ENCODE results near the gene NSF. TPM values are rescaled to one million over a fixed set of nuclear protein-coding genes. Genes with fewer than 3 reads are reported as not detected.
A peak's percentile ranks its signal among the peaks of the same experiment; 100 is the strongest.

NSF gene
- total RNA-seq, 2 experiments from 2014 or later = 37.0 to 37.9 TPM

DNA sequence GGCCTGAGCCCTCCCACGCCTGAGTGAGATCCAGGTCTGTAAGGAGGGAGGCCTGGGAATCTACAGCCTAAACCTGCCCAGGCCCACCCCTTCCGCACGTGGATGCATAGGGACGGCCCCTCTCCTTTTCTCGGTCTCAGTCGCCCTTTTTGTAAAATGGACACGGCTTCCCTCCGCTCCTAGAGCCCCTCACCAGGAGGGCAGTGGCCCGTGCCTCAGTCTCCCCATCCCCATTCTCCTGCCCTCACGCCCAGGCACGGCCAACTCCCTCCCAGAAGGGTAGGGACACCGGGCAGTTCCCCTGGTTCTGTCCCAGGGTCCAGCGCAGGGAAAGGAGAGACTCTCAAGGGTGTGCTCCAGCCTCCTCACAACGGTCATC is 180.0 kb downstream of the NSF start:
- Mint-ChIP-seq H3K27me3 (peaks cover 48% of the 10 kb centered on the region), H3K9me3 (no peaks in the 10 kb centered on the region), H3K36me3 (no peaks in the 10 kb centered on the region), H3K4me1 (peaks cover 12% of the 10 kb centered on the region), H3K27ac (no peak overlapping the region), H3K4me3 (peak overlapping the region; percentile 55)
- no peak for DNase-seq

DNA sequence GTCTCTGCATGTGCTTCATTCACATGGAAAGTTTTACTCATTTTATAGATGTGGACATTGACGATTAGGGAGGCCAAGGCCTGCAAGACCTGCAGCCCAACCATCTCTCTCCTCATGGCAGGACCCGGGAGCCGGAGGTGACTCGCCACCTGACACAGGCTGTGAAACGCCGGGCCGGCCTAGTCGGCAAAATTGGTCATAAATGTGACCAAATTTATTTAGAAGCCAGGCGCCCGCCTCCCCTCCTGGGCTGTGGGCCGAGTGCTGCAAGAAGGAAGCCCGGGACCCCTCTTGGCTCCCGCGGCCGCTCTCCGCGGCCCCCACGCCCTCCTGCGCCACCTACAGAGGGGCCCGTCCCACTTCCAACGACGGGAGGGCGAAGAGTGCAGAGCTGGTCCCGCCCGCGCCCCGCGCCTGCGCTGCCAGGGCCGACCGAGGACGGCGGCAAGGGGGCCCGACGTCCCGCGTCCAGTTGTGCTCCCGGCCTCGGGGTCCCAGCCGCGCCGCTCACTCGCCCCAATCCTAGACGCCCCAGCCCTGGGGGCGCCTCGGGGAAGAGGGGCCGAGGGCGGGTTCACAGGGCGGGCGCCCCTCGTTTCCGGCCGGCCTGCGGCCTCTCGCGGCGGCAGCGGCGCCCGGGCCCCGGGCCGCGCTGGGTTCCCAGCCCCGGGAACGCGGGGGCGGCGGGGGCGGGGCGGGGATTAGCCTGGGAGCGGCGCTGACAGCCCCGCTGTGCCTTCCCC is 180.5 kb downstream of the NSF start:
- DNase-seq = peak; percentile 59
- Mint-ChIP-seq H3K4me1 (peaks cover 12% of the 10 kb centered on the region), H3K9me3 (no peaks in the 10 kb centered on the region), H3K4me3 (peak overlapping the region; percentile 55), H3K36me3 (no peaks in the 10 kb centered on the region), H3K27me3 (peaks cover 48% of the 10 kb centered on the region), H3K27ac (no peak overlapping the region)

DNA sequence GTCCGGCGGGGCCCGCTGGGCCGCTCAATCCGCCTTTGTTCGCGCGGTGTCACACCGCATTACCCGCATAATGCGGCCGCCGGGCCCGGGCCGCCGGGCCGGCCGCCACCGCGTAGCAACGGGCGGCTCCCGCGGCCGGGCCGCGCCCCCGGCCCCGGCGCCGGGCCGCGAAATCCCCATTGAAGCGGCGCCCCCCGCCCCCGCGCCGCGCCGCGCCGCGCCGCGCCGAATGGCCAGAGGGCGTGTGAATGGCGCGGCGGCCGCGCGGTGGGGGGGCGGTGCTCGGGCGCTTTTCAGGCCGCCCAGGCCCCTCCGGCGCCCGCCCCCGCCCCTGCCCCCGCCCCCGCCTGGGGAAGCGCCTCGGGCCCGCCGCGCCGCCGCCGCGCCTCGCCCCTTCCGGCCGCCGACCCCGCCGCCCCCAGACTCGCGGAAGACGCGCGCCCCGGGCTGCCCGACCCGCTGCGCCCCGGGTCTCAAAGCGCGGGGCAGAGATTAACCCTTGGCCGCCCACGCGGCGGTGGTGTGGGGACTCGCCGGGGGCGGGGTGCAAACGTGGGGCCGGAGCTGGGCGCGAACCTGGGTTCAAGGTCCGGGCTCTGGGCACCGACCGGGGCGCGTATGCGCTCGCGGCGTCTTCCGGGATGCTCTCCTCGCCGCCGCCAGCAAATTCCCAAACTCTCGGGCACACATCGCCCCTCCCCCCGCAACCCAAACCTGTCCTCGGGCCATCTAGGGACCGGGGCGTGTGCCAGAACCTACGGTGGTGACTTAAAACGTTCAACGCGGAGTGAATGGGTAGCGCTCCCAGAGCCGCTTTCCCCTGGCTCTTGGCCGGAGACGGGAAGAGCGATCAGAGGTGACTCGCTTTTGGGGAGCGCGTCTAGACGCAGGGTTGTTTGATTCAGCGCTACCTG is 181.3 kb downstream of the NSF start:
- Mint-ChIP-seq H3K27me3 (peaks cover 48% of the 10 kb centered on the region), H3K27ac (no peak overlapping the region), H3K9me3 (no peaks in the 10 kb centered on the region), H3K36me3 (no peaks in the 10 kb centered on the region), H3K4me1 (peaks cover 12% of the 10 kb centered on the region), H3K4me3 (peak overlapping the region; percentile 65)
- DNase-seq = peak; percentile 33

DNA sequence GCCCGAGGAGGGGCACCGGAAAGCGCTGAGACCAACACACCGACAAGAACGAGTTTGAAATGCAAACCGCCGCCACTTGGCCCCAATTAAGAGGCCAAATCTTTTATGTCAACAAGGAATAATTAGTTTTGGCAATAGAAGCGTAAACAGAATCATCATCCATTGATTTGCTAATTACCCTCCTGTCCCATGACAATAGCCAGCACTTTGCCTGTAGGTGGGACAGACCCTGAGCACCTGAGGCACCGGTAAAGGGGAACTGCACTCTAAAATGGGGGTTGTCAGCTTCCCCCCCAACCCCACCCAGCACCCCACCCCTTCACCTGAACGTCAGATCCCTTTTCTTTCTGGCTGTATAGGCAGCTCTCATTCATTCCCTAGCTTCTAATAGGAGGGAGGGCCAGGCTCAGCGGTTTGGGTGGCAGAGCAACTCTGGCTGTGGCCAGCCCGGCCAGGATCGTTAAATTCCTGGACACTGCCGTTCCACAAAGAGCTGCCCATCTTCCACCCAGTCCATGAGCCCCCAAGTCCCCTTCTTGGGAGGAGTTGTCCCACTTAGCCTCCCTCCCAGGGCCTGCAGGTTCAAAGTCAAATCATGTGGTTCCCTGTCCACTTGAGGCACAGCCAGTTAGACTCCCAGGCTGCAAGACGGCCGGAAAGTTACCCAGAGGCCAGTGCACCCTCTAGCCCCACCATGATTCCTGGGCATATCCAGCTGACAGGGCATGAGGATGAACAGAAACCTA is 182.2 kb downstream of the NSF start:
- H3K4me1 Mint-ChIP-seq = peaks cover 12% of the 10 kb centered on the region
- no peak for DNase-seq
- H3K9me3 Mint-ChIP-seq = no peaks in the 10 kb centered on the region
- peaks cover 48% of the 10 kb centered on the region for H3K27me3 Mint-ChIP-seq
- H3K4me3 Mint-ChIP-seq = peak overlapping the region; percentile 65
- no peaks in the 10 kb centered on the region for H3K36me3 Mint-ChIP-seq
- no peak overlapping the region for H3K27ac Mint-ChIP-seq

DNA sequence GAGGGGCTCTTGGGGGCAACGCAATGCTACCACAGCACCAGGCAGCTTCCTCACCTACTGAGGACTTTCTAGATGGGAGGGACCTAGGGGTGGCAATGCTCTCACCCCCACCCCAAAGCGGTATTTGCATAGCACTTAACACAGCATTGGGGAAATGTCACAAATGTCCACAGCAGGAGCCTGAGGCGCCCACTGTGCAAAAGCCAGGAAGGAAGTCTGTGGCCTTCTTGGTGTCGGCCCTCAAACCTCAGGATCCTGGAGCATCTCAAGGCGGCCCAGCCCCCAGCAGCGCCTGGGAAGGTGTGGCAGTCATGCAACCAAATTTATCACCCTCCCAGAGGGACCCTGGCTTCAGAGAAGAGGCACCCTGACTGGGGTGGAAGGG is 182.7 kb downstream of the NSF start:
- no peaks in the 10 kb centered on the region for H3K9me3 Mint-ChIP-seq
- no peaks in the 10 kb centered on the region for H3K36me3 Mint-ChIP-seq
- no peak for DNase-seq
- H3K27ac Mint-ChIP-seq = no peak overlapping the region
- H3K4me3 Mint-ChIP-seq = no peak overlapping the region
- peaks cover 48% of the 10 kb centered on the region for H3K27me3 Mint-ChIP-seq
- H3K4me1 Mint-ChIP-seq = peaks cover 12% of the 10 kb centered on the region

GRCh38 chr17:46773676-46774075 is 183.2 kb downstream of the NSF start:
- no peak for DNase-seq
- no peaks in the 10 kb centered on the region for H3K36me3 Mint-ChIP-seq
- peaks cover 12% of the 10 kb centered on the region for H3K4me1 Mint-ChIP-seq
- H3K27me3 Mint-ChIP-seq = peaks cover 48% of the 10 kb centered on the region
- no peaks in the 10 kb centered on the region for H3K9me3 Mint-ChIP-seq
- H3K27ac Mint-ChIP-seq = no peak overlapping the region
- H3K4me3 Mint-ChIP-seq = no peak overlapping the region

DNA sequence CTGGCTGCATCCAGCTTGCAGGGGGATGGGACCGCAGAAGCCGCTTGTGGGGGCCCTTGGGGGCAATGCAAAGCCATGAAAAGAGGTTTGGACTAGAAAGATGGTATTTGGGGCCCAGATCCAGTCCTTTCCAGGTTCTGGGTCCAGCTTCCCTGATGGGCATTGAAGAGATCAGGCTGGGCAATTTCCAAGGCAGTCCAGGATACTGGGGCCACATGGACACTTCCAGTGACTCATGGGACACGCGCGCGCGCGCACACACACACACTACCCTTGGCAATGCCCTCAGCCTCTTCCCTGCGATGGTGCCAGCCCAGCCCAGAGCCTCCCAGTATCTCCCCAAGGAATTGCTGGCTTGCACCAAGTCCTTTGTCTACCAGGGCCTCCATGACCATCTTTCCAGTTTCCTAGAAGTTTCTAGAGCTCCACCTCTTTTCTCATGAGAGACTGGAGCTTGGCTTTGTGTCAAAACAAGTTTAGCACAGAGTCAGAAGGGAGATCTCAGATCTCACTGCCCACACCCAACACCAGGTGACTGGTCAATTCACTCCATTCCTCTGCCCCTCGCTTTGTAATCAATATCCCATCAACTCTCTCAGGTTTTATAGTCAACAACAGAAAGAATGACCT is 183.8 kb downstream of the NSF start:
- no peak for DNase-seq
- Mint-ChIP-seq H3K27me3 (peaks cover 48% of the 10 kb centered on the region), H3K36me3 (no peaks in the 10 kb centered on the region), H3K4me1 (peaks cover 12% of the 10 kb centered on the region), H3K27ac (no peak overlapping the region), H3K4me3 (no peak overlapping the region), H3K9me3 (no peaks in the 10 kb centered on the region)

GRCh38 chr17:46776298-46777005 is 186.0 kb downstream of the NSF start:
- H3K36me3 Mint-ChIP-seq = no peaks in the 10 kb centered on the region
- peaks cover 34% of the 10 kb centered on the region for H3K27me3 Mint-ChIP-seq
- no peak overlapping the region for H3K4me3 Mint-ChIP-seq
- H3K27ac Mint-ChIP-seq = no peak overlapping the region
- peaks cover 4% of the 10 kb centered on the region for H3K4me1 Mint-ChIP-seq
- no peaks in the 10 kb centered on the region for H3K9me3 Mint-ChIP-seq
- DNase-seq = no peak

- no peaks in the 10 kb centered on the region for H3K4me1 Mint-ChIP-seq
- no peaks in the 10 kb centered on the region for H3K36me3 Mint-ChIP-seq
- no peak overlapping the region for H3K27ac Mint-ChIP-seq
- H3K4me3 Mint-ChIP-seq = no peak overlapping the region
- H3K9me3 Mint-ChIP-seq = no peaks in the 10 kb centered on the region
- H3K27me3 Mint-ChIP-seq = peaks cover 22% of the 10 kb centered on the region
- DNase-seq = no peak
Measured at GRCh38 chr17:46777943-46778915, 187.8 kb downstream of the NSF start.

- Mint-ChIP-seq H3K4me1 (no peaks in the 10 kb centered on the region), H3K9me3 (no peaks in the 10 kb centered on the region), H3K27me3 (peaks cover 4% of the 10 kb centered on the region), H3K27ac (no peak overlapping the region), H3K36me3 (no peaks in the 10 kb centered on the region), H3K4me3 (no peak overlapping the region)
- DNase-seq = no peak
Measured at GRCh38 chr17:46780003-46780373, 189.5 kb downstream of the NSF start.

- H3K27me3 Mint-ChIP-seq = no peaks in the 10 kb centered on the region
- no peak overlapping the region for H3K27ac Mint-ChIP-seq
- no peak for DNase-seq
- no peaks in the 10 kb centered on the region for H3K4me1 Mint-ChIP-seq
- no peaks in the 10 kb centered on the region for H3K36me3 Mint-ChIP-seq
- H3K9me3 Mint-ChIP-seq = no peaks in the 10 kb centered on the region
- H3K4me3 Mint-ChIP-seq = no peak overlapping the region
Measured at GRCh38 chr17:46782250-46782953, 191.9 kb downstream of the NSF start.

DNA sequence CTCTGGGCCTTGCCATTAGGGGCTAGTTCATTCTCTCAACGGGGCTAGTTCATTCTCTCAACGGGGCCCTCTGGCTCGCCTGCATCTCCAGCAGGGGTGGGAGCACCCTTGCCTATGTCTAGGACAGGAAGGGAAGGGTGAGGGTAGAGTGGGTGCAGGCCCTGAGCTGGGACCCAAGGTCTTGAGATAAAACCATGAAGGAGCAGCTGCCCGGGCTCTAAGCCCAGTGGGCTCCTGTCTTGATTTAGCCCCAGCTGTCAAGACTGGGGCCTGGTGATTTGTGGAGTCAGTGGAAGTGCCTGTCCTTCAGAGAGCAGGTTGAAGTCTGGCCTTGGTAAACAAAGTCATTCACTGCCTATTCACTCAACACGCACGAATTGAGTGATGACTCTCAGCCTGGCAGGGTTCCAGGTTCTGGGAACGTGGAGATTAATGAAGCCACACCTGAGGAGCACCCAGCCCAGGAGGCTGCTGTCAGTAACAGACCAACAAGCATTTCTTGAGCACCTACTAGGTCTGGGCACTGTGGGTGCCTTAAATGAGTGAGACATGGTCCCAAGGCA is 192.6 kb downstream of the NSF start:
- no peak overlapping the region for H3K4me3 Mint-ChIP-seq
- no peak overlapping the region for H3K27ac Mint-ChIP-seq
- no peaks in the 10 kb centered on the region for H3K36me3 Mint-ChIP-seq
- H3K9me3 Mint-ChIP-seq = no peaks in the 10 kb centered on the region
- H3K4me1 Mint-ChIP-seq = no peaks in the 10 kb centered on the region
- H3K27me3 Mint-ChIP-seq = no peaks in the 10 kb centered on the region
- no peak for DNase-seq

DNA sequence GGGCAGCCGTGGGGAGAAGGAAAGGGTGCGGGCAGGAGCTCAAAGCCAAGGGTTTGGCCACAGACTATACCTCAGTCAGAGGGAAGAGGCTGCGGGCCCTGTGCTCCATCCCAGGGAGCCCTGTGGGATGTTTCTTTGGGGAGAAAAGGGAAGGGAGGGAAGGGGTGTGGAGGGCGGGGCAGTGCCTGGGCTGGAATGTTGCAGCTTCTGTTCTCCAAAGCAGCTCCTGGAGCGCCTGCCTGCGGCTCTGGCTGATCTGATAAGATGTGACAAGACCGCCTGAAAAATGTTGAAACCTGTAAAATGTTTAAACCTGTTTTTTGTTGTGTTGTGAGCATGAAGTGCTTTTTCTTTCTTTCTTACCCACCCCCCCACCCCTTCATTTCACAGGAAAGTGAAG is 195.2 kb downstream of the NSF start:
- DNase-seq = no peak
- no peak overlapping the region for H3K4me3 Mint-ChIP-seq
- no peaks in the 10 kb centered on the region for H3K9me3 Mint-ChIP-seq
- peaks cover 10% of the 10 kb centered on the region for H3K27me3 Mint-ChIP-seq
- H3K4me1 Mint-ChIP-seq = no peaks in the 10 kb centered on the region
- no peak overlapping the region for H3K27ac Mint-ChIP-seq
- H3K36me3 Mint-ChIP-seq = no peaks in the 10 kb centered on the region
